Hypothalamus (tissue), 51 donors: ENCODE data around the gene LRRN4.
"Not testable (repeated sequence)": the region's sequence is repeated elsewhere in the genome, so short reads cannot be mapped to it uniquely, and the experiment has no call there.

Experiments used
- DNase-seq, 51 donors: peaks; one replicate each; lab custom pipeline; 2025; lab: John Stamatoyannopoulos, UW

The LRRN4 gene

DNA sequence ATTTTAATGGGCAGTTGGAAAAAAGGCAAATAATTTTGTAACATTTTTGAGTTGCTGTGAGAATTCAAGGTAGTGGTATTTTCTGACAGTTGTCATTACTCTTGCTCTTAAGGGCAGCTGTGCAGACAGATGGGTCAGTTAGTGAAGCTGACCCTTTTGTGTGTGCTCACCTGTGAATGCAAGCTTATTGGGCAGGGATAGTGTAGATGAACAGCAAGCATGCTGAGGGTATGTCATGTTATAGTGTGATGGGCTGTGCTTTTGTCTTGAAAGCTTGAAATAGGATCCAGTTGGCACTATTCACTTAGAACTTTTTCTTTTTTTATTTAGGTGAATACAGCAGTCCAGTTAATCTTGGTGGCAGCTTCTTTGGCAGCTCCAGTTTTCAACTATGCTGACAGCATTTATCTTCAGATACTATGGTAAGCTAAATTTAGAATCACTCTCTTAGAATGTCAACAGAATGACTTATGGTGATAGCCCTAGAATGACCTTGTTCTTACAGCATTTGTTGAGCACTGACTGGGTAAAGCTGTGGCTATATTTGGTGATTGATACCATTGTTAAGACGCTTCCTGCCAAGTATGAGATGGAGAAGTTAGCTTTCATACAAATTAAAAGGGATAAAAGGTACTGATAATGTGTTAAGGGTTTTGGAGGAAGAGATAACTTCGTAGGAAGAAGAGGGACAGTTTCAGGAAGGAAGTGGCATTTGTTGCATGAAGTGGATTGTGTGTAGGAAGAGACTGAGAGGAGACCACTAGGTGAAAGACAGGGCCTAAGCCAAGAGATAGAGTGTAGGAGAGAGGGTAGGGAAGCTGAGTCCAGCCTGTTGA, 19.5 kb downstream of the LRRN4 start:
- DNase-seq, result no peak

GRCh38 chr20:6032907-6033306, 21.0 kb downstream of the LRRN4 start:
- DNase-seq, result not testable (repeated sequence)

DNA sequence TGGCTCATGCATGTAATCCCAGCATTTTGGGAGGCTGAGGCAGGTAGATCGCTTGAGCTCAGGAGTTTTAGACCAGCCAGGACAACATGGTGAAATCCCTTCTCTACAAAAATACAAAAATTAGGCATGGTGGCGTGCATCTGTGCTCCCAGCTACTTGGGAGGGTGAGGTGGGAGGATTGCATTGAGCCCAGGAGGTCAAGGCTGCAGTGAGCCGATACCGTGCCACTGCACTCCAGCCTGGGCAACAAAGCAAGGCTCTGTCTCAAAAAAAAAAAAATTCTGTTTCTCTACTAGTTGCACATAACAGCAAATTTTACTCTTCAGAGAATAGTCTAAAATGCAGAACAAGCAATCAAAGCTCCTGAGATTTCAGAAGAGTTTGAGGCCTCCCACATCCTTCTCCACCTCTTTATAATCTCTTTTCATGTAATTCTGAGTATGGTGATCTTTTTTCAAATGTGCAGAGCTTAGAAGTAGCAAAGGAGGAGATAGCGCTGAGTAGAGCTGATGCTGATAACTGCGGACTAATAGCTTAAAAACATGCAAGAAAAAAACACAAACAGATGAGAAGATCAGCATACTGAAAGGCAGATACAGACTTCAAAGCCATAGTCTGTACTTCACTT, 23.3 kb downstream of the LRRN4 start:
- DNase-seq, result no peak

- DNase-seq, result no peak
These were observed 24.3 kb downstream of the LRRN4 start for GRCh38 chr20:6029538-6029937.

GRCh38 chr20:6028818-6029217, 25.0 kb downstream of the LRRN4 start:
- no peak for DNase-seq

GRCh38 chr20:6026051-6026450, 27.8 kb downstream of the LRRN4 start:
- DNase-seq, result no peak

- DNase-seq, result no peak
These were observed 29.1 kb downstream of the LRRN4 start for GRCh38 chr20:6024768-6025167.

- no peak for DNase-seq
These were observed 36.0 kb downstream of the LRRN4 start for GRCh38 chr20:6017880-6018279.

DNA sequence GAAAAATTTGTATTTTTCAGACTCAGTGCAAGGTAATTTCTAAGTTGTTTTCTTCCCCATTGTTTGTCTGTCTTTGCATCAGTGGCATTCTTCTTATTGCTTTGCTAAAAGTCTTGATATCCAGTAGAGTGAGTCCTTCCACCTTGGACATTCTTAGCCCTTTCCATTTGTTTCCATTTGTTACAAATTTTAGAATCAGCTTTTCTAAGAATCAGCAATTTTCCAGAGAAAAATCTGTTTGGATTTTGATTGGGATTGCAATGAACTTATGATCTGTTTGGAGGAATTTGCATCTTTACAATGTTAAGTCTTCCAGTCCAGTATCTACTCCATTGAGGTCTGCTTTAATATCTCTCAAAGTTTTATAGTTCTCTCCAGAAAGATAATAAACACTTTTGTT, 36.4 kb downstream of the LRRN4 start:
- DNase-seq, result no peak

DNA sequence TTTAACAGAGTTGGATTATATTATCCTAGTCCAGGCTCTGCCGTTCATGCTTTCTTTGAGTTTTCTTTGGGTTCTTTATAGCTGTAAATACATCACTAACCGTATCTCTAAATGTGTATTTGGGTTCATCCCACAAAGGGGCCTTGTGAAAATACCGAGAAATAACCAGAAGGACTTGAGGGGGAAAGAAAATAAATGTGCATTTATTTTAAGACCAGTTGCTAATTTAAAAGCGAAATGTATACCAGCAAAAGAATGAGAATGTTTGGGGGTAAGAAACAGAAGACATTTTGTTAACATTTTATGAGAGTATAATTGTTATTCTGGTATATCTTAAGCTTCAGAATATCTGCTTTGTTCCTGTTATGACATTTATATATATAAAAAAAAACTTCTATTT, 38.9 kb downstream of the LRRN4 start:
- no peak for DNase-seq

DNA sequence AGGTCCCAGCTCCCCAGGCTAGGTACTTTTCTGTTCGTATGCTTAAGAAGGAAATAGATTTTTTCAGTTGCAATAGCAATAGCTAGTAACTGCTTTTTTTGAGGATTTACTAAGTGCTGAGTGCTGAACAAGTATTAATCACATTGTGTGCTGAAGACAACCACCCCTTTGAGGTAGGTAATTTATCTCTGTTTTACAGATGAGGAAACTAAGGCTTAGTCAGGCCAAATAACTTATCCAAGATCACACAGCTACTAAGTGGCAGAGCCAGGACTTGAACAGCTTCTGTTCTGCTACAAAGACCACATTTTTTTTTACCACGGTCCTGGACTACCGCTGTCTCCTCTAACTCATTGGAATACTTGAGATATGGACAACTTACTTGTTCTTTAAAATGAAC, 39.8 kb downstream of the LRRN4 start:
- no peak for DNase-seq

- DNase-seq, result no peak
These were observed 41.7 kb downstream of the LRRN4 start for GRCh38 chr20:6012179-6012578.

GRCh38 chr20:6008254-6008653, 45.6 kb downstream of the LRRN4 start:
- peak in 26 of 51 donors; percentile 2 to 62 (median 20) for DNase-seq

DNA sequence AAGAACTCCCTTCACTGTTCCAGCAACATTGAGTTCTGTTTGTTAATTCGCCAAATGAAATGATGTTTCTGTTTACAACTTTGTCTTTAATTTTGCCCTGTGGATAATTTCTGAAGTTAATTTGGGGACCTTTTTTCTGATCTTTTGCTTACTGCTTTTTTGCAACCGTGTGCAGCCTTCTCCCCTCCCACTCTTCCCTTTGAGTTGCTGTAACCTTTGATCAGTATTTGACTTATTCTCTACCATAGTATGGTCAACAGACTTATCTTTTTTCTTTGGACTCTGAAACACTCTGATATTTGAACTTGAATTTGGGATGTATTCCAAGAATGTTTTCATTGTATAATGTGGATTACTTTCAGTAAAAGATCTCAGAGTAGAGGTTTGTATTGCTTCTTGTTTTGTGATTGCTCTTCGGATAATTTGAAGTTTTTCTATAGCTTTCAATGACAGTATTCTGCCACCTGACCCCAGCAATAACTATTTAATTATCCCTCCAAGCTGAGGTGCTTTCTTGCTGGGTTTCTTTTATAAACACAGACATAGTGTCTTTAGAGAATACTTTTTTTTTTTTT, 46.2 kb downstream of the LRRN4 start:
- no peak for DNase-seq

- peak in 1 of 51 donors; percentile 4 for DNase-seq
These were observed 46.7 kb downstream of the LRRN4 start for GRCh38 chr20:6007094-6007528.

DNA sequence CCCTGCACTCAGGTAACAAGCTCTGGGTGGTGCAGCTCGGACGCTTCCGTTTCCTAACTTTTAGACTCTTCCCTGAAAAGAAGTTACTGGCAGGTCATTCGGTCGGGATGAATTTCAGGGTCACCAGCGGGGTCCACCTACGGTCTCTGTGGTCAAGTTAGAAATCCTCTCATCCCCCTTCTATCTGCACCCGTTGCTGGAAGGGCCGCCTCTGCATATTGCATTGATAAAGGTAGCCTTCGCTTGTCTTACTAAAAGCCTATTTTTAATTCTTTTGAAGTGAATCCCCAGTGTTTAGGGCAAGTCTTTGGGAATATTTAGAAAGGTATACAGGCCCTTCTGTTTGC, 47.3 kb downstream of the LRRN4 start:
- DNase-seq, result peak in 1 of 51 donors; percentile 26

GRCh38 chr20:6000871-6001270, 53.0 kb downstream of the LRRN4 start:
- no peak for DNase-seq

DNA sequence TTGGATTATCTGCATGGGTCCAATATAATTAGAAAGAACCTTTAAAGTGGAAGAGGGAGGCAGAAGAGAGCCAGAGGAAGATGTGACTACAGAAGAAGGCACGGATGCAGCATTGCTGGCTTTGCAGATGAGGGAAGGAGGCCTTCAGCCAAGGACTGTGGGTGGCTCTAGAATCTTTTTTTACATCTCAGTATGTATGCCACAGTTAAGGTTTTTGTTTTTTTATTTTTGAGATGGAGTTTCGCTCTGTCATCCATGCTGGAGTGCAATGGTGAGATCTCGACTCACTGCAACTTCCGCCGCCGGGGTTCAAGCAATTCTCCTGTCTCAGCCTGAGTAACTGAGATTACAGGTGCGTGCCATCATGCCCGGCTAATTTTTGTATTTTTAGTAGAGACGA, 54.1 kb downstream of the LRRN4 start:
- peak in 1 of 51 donors; percentile 3 for DNase-seq

DNA sequence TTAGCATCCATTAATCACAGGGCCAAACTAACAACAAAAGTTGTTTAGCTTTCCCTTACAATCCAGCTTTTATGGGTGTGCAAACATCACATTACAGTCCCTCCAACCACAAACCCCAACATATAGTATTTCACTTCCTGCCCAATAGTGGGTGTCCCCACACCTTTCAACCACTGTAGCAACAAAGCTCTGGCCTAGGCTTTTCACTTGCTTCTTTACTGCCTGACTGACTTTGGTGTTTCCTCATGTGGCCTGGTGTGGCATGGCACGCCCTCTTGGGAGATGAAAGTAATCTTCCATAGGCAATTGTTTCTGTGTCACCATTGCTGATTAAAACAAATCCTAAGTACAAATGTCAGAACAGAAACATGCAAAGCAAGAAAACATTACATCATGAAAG, 57.1 kb downstream of the LRRN4 start:
- no peak for DNase-seq

DNA sequence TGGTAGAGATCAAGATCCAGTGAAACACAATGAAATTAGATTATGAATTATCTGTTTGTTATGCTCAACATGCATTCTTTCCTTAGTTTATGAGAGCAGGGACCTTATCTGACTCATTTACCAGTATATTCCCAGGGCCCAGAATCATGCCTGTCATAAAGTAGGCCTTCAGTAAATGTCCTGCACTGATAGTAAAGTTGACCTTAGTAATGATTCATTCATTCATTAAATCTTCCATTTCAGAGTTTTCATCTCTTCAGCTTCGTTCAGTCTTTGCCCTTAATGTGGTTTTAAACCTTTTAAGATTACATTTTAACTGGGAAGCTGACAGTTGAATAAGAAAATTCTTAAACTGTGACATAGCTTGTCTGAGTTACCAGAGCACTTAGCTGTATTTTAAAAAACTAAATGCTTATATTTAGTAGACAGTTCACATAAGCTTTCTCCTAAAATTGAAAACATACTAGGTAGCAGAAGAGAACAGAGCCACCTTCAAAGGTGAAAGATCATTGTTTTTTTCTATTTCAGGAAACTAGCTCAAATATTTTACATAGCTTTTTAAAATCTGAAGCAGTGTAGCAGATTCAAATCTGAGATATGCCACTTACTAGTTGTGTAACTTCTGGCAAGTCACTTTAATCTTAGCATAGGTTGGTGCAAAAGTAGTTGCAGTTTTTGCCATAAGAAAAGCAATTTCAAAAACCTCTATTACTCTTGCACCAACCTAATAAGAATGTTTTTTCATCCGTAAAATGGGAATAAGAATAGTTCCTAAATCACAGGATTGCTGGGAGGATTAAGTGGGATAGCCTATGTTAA, 62.0 kb downstream of the LRRN4 start:
- no peak for DNase-seq

GRCh38 chr20:5990946-5991345, 62.9 kb downstream of the LRRN4 start:
- DNase-seq, result no peak
